HEK293 (cell line): ENCODE data around the gene IWS1.
A peak's percentile ranks its signal among the peaks of the same experiment; 100 is the strongest.

Experiments used
- ELK4 ChIP-seq: IDR thresholded peaks from 2 replicates; pipeline ENCODE4 v1.6.1; 2011; ENCODE audit warnings: mild to moderate bottlenecking, low read depth, low read length, borderline replicate concordance
- OSR2 ChIP-seq: fragments of 450-650 bp; formaldehyde crosslinking; IDR thresholded peaks from 2 replicates; pipeline ENCODE4 v1.5.1; 2016; ENCODE audit warnings: missing biosample characterization, missing genetic modification characterization
- PRDM1 ChIP-seq: fragments of 450-650 bp; formaldehyde crosslinking; IDR thresholded peaks from 2 replicates; pipeline ENCODE4; 2016; ENCODE audit warnings: missing biosample characterization, missing genetic modification characterization
- RBAK ChIP-seq: fragments of 450-650 bp; formaldehyde crosslinking; IDR thresholded peaks from 2 replicates; pipeline ENCODE4 v1.5.1; 2016; ENCODE audit warnings: missing biosample characterization, missing genetic modification characterization
- SCRT1 ChIP-seq: fragments of 450-650 bp; formaldehyde crosslinking; IDR thresholded peaks from 2 replicates; pipeline ENCODE4 v1.5.1; 2016; ENCODE audit warnings: missing biosample characterization, missing genetic modification characterization, borderline replicate concordance
- TSHZ1 ChIP-seq: fragments of 450-650 bp; formaldehyde crosslinking; IDR thresholded peaks from 2 replicates; pipeline ENCODE4 v1.5.1; 2016; ENCODE audit warnings: missing biosample characterization, missing genetic modification characterization, borderline replicate concordance
- ZBTB8A ChIP-seq: fragments of 450-650 bp; formaldehyde crosslinking; IDR thresholded peaks from 2 replicates; pipeline ENCODE4 v1.5.1; 2016; ENCODE audit warnings: missing biosample characterization, missing genetic modification characterization
- ZFP41 ChIP-seq: fragments of 450-650 bp; formaldehyde crosslinking; IDR thresholded peaks from 2 replicates; pipeline ENCODE4 v1.5.1; 2016; ENCODE audit warnings: missing biosample characterization, missing genetic modification characterization, borderline replicate concordance
- ZNF121 ChIP-seq: fragments of 450-650 bp; formaldehyde crosslinking; IDR thresholded peaks from 2 replicates; pipeline ENCODE4 v1.5.1; 2016; ENCODE audit warnings: missing biosample characterization, missing genetic modification characterization
- ZNF148 ChIP-seq: fragments of 450-650 bp; formaldehyde crosslinking; IDR thresholded peaks from 2 replicates; pipeline ENCODE4 v1.5.0; 2017; ENCODE audit warnings: missing biosample characterization, missing genetic modification characterization, borderline replicate concordance
- ZNF155 ChIP-seq: fragments of 450-650 bp; formaldehyde crosslinking; IDR thresholded peaks from 2 replicates; pipeline ENCODE4 v1.5.1; 2016; ENCODE audit warnings: missing biosample characterization, missing genetic modification characterization
- ZNF174 ChIP-seq: fragments of 450-650 bp; formaldehyde crosslinking; IDR thresholded peaks from 2 replicates; pipeline ENCODE4 v1.5.0; 2017; ENCODE audit warnings: missing biosample characterization, mild to moderate bottlenecking, missing genetic modification characterization
- ZNF280D ChIP-seq: fragments of 450-650 bp; formaldehyde crosslinking; IDR thresholded peaks from 2 replicates; pipeline ENCODE4 v1.5.1; 2016; ENCODE audit warnings: missing biosample characterization, missing genetic modification characterization
- ZNF311 ChIP-seq: fragments of 450-650 bp; formaldehyde crosslinking; IDR thresholded peaks from 2 replicates; pipeline ENCODE4 v1.5.1; 2017; ENCODE audit warnings: missing biosample characterization, missing genetic modification characterization, borderline replicate concordance
- ZNF341 ChIP-seq: fragments of 450-650 bp; formaldehyde crosslinking; IDR thresholded peaks from 2 replicates; pipeline ENCODE4; 2016; ENCODE audit warnings: low read depth, missing biosample characterization, missing genetic modification characterization
- ZNF350 ChIP-seq: fragments of 450-650 bp; formaldehyde crosslinking; IDR thresholded peaks from 2 replicates; pipeline ENCODE4 v1.5.0; 2017; ENCODE audit warnings: missing biosample characterization, mild to moderate bottlenecking, missing genetic modification characterization
- ZNF394 ChIP-seq: fragments of 450-650 bp; formaldehyde crosslinking; IDR thresholded peaks from 2 replicates; pipeline ENCODE4 v1.5.1; 2016; ENCODE audit warnings: missing biosample characterization, missing genetic modification characterization, mild to moderate bottlenecking, moderate library complexity, borderline replicate concordance
- ZNF488 ChIP-seq: fragments of 450-650 bp; formaldehyde crosslinking; IDR thresholded peaks from 2 replicates; pipeline ENCODE4 v1.5.1; 2016; ENCODE audit warnings: missing biosample characterization, missing genetic modification characterization
- ZNF501 ChIP-seq: fragments of 450-650 bp; formaldehyde crosslinking; IDR thresholded peaks from 2 replicates; pipeline ENCODE4 v1.5.1; 2016; ENCODE audit warnings: missing biosample characterization, missing genetic modification characterization
- ZNF513 ChIP-seq: fragments of 450-650 bp; IDR thresholded peaks from 2 replicates; pipeline ENCODE4 v1.5.1; 2018; ENCODE audit warnings: missing biosample characterization, missing genetic modification characterization
- ZNF596 ChIP-seq: fragments of 450-650 bp; IDR thresholded peaks from 2 replicates; pipeline ENCODE4 v1.5.0; 2018; ENCODE audit warnings: missing biosample characterization, mild to moderate bottlenecking, missing genetic modification characterization, moderate library complexity
- ZNF701 ChIP-seq: fragments of 450-650 bp; formaldehyde crosslinking; IDR thresholded peaks from 2 replicates; pipeline ENCODE4 v1.5.1; 2016; ENCODE audit warnings: missing biosample characterization, missing genetic modification characterization
- ZNF785 ChIP-seq: fragments of 450-650 bp; formaldehyde crosslinking; IDR thresholded peaks from 2 replicates; pipeline ENCODE4 v1.5.1; 2016; ENCODE audit warnings: missing biosample characterization, missing genetic modification characterization
- ZNF837 ChIP-seq: fragments of 450-650 bp; formaldehyde crosslinking; IDR thresholded peaks from 2 replicates; pipeline ENCODE4 v1.5.1; 2016; ENCODE audit warnings: missing biosample characterization, missing genetic modification characterization
- ZSCAN18 ChIP-seq: fragments of 450-650 bp; formaldehyde crosslinking; IDR thresholded peaks from 2 replicates; pipeline ENCODE4 v1.5.1; 2016; ENCODE audit warnings: missing biosample characterization, missing genetic modification characterization

IWS1 gene

GRCh38 chr2:127508631-127509034 is 17.7 kb downstream of the IWS1 start (continued):
- TF ChIP-seq ZNF148 (no peak), ZSCAN18 (tag by site-specific recombination) (no peak), ZNF488 (tag by site-specific recombination) (no peak), ZNF155 (tag by site-specific recombination) (no peak), ZNF394 (tag by site-specific recombination) (peak; percentile 80), ZNF837 (no peak), ZNF596 (no peak), ZNF350 (no peak), OSR2 (tag by site-specific recombination) (no peak), ZNF513 (tag by site-specific recombination) (no peak), RBAK (tag by site-specific recombination) (no peak), ZNF501 (tag by site-specific recombination) (peak; percentile 69), ZNF280D (tag by site-specific recombination) (no peak), ELK4 (no peak), PRDM1 (tag by site-specific recombination) (peak; percentile 74), SCRT1 (tag by site-specific recombination) (no peak), ZNF341 (tag by site-specific recombination) (no peak), ZFP41 (tag by site-specific recombination) (no peak), TSHZ1 (peak; percentile 82; the same call in 1 of the 2 replicates), ZNF121 (tag by site-specific recombination) (no peak), ZNF311 (tag by site-specific recombination) (no peak), ZNF174 (no peak), ZNF785 (tag by site-specific recombination) (no peak), ZNF701 (no peak), ZBTB8A (tag by site-specific recombination) (peak; percentile 78; the same call in 1 of the 2 replicates)
